Stimulated activated CD8-positive, alpha-beta memory T cell treated with anti-CD3 and anti-CD28 coated beads, Interleukin-4, amount 100 ng/mL, for 1 hour (primary cell): ENCODE results near the gene FBXL15.
A peak's percentile ranks its signal among the peaks of the same experiment; 100 is the strongest.

Source experiments
- DNase-seq, 2 donors: peaks; one replicate each; pipeline ENCODE4 v3.0.0-alpha.2; 2020; ENCODE audit warnings: low read depth in 2 of 2, low spot score in 1 of 2

The FBXL15 gene

GRCh38 chr10:102420714-102421506 is at the start of gene FBXL15:
Gene FBXL15, plus strand, starts transcription at chr10:102420836. Its CDS starts 294 bp downstream, at chr10:102421130.
- peak; percentile 94 to 95 for DNase-seq

- DNase-seq, result no peak
Measured at GRCh38 chr10:102371295-102371694, 49.3 kb upstream of the FBXL15 start.

- no peak for DNase-seq
Measured at GRCh38 chr10:102375250-102375649, 45.4 kb upstream of the FBXL15 start.

GRCh38 chr10:102375867-102376266 is 44.8 kb upstream of the FBXL15 start:
- no peak for DNase-seq

GRCh38 chr10:102376901-102377300 is 43.7 kb upstream of the FBXL15 start:
- DNase-seq, result no peak

- DNase-seq, result no peak
Measured at GRCh38 chr10:102379383-102379782, 41.3 kb upstream of the FBXL15 start.

- DNase-seq, result no peak
Measured at GRCh38 chr10:102381983-102382382, 38.7 kb upstream of the FBXL15 start.

- DNase-seq, result no peak
Measured at GRCh38 chr10:102382871-102383270, 37.8 kb upstream of the FBXL15 start.

GRCh38 chr10:102384053-102384452 is 36.6 kb upstream of the FBXL15 start:
- no peak for DNase-seq

GRCh38 chr10:102384606-102385429 is 35.8 kb upstream of the FBXL15 start:
- DNase-seq, result no peak

- no peak for DNase-seq
Measured at GRCh38 chr10:102389894-102390293, 30.7 kb upstream of the FBXL15 start.

GRCh38 chr10:102392306-102392705 is 28.3 kb upstream of the FBXL15 start:
- no peak for DNase-seq

- no peak for DNase-seq
Measured at GRCh38 chr10:102393411-102394078, 27.1 kb upstream of the FBXL15 start.

- peak; percentile 99 to 100 for DNase-seq
Measured at GRCh38 chr10:102394079-102394800, 26.4 kb upstream of the FBXL15 start.

GRCh38 chr10:102394801-102395399 is 25.7 kb upstream of the FBXL15 start:
- no peak for DNase-seq

GRCh38 chr10:102395400-102396316 is 25.0 kb upstream of the FBXL15 start, which contains the start of gene NFKB2:
Gene NFKB2, plus strand, starts transcription at chr10:102395705. Its CDS starts 255 bp downstream, at chr10:102395960.
- peak; percentile 87 to 88 for DNase-seq

- no peak for DNase-seq
Measured at GRCh38 chr10:102396317-102396650, 24.4 kb upstream of the FBXL15 start.

GRCh38 chr10:102396730-102397151 is 23.9 kb upstream of the FBXL15 start:
- DNase-seq, result no peak
